ENCODE results near the gene SYT15B.
"Not testable (repeated sequence)": the region's sequence is repeated elsewhere in the genome, so short reads cannot be mapped to it uniquely, and the experiment has no call there.

SYT15B gene

GRCh38 chr10:47743611-47744550 lies 19.5 kb downstream of the SYT15B start:
- H3K4me3 ChIP-seq (ENCODE audit: low read depth, low read length): peak overlapping the region; percentile 46
- DNase-seq (ENCODE audit: low read depth): not testable (repeated sequence)

DNA sequence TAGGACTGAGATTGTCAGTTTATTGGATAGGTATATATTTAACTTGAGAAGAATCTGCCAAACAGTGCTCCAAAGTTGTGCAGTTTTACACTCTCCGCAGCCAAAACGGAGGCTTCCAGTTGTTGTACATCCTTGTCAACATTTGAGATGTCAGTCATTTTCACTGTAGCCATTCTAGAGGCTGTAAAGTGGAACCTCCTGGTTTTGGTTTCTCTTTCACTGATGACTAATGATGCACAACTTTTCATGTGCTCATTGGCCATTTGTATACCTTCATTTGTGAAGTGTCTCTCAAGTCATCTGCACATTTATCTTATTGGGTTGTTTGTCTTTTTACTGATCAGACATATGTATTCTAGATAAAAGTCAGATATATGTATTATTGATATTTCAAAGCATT lies 22.5 kb downstream of the SYT15B start:
- H3K4me3 ChIP-seq (ENCODE audit: low read depth, low read length); DNase-seq (ENCODE audit: low read depth): not testable (repeated sequence)

DNA sequence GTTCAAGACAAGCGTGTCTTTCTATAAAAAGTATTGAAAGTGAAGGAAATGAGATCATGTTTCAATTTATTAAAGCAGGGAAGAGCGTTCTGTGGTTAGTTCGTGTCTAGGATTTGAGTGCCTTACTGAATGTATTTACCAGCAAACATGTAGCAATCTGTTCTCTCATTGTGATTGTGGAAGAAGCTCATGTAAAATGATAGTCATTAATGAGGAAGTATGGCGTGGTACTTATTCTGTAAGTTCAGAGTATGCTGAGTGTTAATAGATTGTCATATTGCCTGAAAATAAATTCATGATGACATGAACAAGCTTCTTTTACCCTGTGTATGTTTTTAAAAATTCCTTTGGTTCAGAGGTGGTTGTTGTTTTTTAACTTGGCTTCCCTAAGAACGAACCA lies 32.5 kb downstream of the SYT15B start:
- not testable (repeated sequence) for DNase-seq (ENCODE audit: low read depth); H3K4me3 ChIP-seq (ENCODE audit: low read depth, low read length)

DNA sequence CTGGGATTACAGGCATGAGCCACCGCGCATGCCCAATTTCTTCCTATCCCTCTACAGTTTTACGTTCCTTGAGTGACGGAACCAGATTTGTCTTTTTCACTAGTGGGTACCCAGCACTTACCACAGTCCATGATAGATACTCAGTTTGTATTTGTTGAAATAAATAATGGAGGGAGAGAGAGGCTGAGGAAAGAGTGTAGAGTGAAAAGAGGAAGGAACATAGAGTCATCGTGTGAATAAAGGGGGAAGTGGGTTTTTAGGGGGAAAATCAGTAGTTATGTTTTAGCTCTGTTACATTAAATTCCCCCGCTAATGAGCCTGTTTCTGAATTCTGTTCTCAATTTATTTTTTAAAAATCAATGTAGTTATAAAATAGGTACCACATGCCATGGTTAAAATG lies 37.7 kb downstream of the SYT15B start:
- not testable (repeated sequence) for DNase-seq (ENCODE audit: low read depth); H3K4me3 ChIP-seq (ENCODE audit: low read depth, low read length)

GRCh38 chr10:47725047-47725446 lies 38.3 kb downstream of the SYT15B start:
- not testable (repeated sequence) for H3K4me3 ChIP-seq (ENCODE audit: low read depth, low read length); DNase-seq (ENCODE audit: low read depth)

GRCh38 chr10:47724119-47724518 lies 39.3 kb downstream of the SYT15B start:
- not testable (repeated sequence) for H3K4me3 ChIP-seq (ENCODE audit: low read depth, low read length); DNase-seq (ENCODE audit: low read depth)

DNA sequence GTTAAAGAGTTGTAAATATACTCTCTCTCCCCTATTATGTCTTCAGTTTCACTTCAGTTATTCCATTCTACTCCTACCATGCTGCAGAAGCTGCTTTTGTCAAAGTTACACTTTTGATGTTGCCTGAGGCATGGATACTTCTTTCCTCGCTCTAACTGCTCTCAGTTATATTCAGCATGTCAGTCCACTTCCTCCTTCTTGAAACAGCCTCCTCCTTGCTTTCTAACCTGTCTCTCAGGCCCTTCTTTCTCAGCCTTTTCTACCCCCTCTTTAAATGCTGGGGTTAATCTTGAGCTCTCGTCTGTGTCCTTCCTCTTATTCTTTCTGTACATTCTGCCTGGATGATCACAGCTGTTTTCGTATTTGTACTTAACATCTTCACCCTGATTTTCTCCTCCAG lies 40.0 kb downstream of the SYT15B start:
- DNase-seq (ENCODE audit: low read depth); H3K4me3 ChIP-seq (ENCODE audit: low read depth, low read length): not testable (repeated sequence)

GRCh38 chr10:47717011-47717769 lies 46.2 kb downstream of the SYT15B start:
- H3K4me3 ChIP-seq (ENCODE audit: low read depth, low read length): not testable (repeated sequence)

More at GRCh38 chr10:47717011-47717769, 46.2 kb downstream of the SYT15B start:
- not testable (repeated sequence) for DNase-seq (ENCODE audit: low read depth)
